Keratinocyte (primary cell): ENCODE measurements around the gene TSHZ3.

Experiments
- EZH2 ChIP-seq: IDR thresholded peaks from one replicate; pipeline ENCODE4 v1.6.1; 2012; ENCODE audit warnings: inconsistent platforms, mild to moderate bottlenecking, low read length, moderate library complexity
- TF ChIP-seq, protein P1 (sequence below), 3 experiments: IDR thresholded peaks in 1 of 3; conservative IDR thresholded peaks in 1 of 3; optimal IDR thresholded peaks in 1 of 3; 2 replicates in 2 of 3; 3 replicates in 1 of 3; pipeline versions ENCODE3 to v1.5.1; 2011; ENCODE audit warnings: low read length in 3 of 3, mild to moderate bottlenecking in 3 of 3, moderate library complexity in 2 of 3, control low read depth in 1 of 3, inconsistent platforms in 1 of 3; ENCODE audit not compliant: insufficient read depth in 2 of 3; ENCODE audit errors: extremely low read depth in 1 of 3

DNA sequence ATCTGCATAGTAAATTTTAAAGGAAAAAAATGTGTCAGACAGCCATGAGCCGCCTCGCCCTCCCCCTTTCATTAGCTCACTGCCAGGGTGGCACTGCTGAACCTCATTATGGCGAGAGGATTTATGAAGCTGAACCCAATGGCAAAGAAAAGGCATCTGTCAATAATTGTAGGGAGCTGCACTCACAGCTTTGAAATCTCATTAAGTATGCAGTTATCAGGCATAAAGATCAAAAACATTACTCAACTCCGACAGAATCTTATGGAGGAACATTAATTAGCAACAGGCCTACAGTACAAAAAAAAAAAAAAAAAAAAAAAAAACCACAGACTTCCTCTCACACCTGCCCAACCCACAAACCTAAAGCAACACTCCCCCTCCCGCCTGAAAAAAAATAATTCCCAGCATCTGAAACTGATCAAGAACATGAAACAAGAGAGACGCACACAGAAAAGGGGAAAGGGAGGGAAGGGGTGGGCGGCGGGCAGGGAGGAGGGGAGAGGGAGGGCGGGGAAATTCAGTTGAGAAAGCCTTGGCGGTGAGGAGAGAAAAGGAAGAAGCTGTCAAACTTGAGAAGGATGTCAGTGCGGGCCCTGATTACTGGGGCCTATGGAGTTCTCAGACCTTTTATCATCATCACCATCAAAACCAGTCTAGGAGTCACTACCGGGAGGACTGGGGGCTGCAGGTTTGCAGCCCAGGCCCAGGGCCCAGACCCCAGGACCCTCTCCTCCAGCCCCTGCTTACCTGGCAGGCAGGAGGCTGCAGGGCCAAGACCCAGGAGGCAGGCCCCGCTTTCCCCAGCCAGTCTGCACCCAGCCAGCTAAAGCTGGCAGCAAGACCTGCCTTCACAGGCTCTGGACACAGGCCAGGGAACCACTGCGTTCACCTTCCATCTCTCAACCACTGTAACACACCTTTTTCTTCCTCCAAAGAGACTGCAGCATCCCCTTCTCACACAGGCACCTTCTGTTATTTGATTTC, 8.9 kb downstream of the TSHZ3 start:
- TF ChIP-seq, protein P1, sequence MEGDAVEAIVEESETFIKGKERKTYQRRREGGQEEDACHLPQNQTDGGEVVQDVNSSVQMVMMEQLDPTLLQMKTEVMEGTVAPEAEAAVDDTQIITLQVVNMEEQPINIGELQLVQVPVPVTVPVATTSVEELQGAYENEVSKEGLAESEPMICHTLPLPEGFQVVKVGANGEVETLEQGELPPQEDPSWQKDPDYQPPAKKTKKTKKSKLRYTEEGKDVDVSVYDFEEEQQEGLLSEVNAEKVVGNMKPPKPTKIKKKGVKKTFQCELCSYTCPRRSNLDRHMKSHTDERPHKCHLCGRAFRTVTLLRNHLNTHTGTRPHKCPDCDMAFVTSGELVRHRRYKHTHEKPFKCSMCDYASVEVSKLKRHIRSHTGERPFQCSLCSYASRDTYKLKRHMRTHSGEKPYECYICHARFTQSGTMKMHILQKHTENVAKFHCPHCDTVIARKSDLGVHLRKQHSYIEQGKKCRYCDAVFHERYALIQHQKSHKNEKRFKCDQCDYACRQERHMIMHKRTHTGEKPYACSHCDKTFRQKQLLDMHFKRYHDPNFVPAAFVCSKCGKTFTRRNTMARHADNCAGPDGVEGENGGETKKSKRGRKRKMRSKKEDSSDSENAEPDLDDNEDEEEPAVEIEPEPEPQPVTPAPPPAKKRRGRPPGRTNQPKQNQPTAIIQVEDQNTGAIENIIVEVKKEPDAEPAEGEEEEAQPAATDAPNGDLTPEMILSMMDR (optimal IDR thresholded peaks at IDR 0.05 in 1 of 3, IDR thresholded peaks at IDR 0.05 in 1 of 3, conservative IDR thresholded peaks at IDR 0.05 in 1 of 3; ENCODE audit: extremely low read depth in 1 of 3, insufficient read depth in 2 of 3, low read length in 3 of 3): no peak
- TF ChIP-seq EZH2: no peak
